Measurements from ENCODE around the gene EGR4. TPM values are rescaled to one million over a fixed set of nuclear protein-coding genes. Genes with fewer than 3 reads are reported as not detected.

The EGR4 gene
- total and polyA plus RNA-seq, 5 donors from 2014 or later, result 0.69 TPM; not detected in 4

DNA sequence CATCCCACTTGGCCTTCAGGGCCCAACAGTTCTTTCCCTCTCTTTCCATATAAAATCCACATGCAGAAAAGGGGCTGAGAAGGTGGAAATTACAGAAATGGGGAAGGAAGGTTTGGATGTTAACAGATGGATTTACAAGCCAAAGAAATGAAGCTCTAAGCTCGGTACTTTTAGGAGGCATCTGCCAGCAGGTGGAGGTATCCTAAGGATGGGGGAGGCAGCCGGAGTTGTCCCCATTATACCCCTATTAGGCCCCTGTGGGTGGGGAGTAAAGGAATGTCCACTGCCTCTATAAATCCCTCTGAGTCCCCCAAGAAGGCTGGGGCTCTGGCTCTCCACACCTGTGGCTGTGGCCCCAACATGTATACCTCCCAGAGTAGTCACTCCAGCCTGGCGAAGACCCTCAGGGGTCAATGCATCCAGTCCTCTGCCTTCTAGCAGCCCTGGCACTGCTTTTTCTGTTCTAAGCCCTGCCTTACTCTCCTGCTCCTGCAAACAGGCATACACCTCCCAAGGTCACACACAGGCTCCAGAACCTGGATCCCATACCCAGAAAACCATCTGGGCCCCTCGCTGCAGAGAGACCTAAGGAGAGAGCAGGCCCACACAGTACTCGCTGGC, 10.3 kb downstream of the EGR4 start:
- Mint-ChIP-seq H3K27ac (peak overlapping the region in 1 of 3 donors; percentile 86), H3K27me3 (peaks cover 11% of the 10 kb centered on the region), H3K36me3 (peaks cover 4% of the 10 kb centered on the region), H3K9me3 (no peaks in the 10 kb centered on the region), H3K4me3 (peak overlapping the region; percentile 84 to 93 (median 88)), H3K4me1 (peaks cover 0 to 31% (median 11%) of the 10 kb centered on the region in 4 donors)
- DNase-seq, result no peak
- Histone ChIP-seq H3K36me3 (ENCODE audit: control insufficient read depth, insufficient read depth, low read length) (no peaks in the 10 kb centered on the region), H3K9me3 (ENCODE audit: control insufficient read depth in 2 of 2, low read length in 2 of 2) (no peaks in the 10 kb centered on the region), H3K4me1 (ENCODE audit: control insufficient read depth, insufficient read depth, low read length, poor library complexity, severe bottlenecking) (peaks cover 18% of the 10 kb centered on the region), H3K27ac (ENCODE audit: insufficient read depth, low read length, poor library complexity, severe bottlenecking) (no peak overlapping the region), H3K27me3 (ENCODE audit: control insufficient read depth, insufficient read depth, low read length) (no peaks in the 10 kb centered on the region), H3K4me3 (ENCODE audit: low read depth, low read length) (no peak overlapping the region)
- ATAC-seq (ENCODE audit: low read depth in 2 of 2), result no peak

DNA sequence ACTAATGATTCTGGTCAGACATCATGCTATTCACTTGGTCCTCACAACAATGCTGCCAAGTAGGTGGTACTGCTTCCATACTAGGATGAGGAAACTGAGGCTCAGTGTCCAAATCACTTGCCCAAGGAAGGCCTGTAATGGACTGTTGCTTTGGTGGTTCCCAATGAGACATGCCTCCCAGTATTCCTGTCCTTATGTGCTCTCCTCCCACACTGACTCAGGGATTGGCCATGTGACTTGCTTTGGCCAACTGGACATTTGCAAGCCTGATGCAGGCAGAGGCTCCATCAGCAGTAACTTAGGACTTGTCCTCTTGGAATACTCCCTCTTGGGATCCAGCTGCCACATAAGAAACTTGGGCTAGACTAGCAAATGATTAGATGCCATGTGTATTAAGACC, 12.1 kb downstream of the EGR4 start:
- Mint-ChIP-seq H3K36me3 (peaks cover 9% of the 10 kb centered on the region), H3K9me3 (no peaks in the 10 kb centered on the region), H3K4me1 (peaks cover 0 to 31% (median 10%) of the 10 kb centered on the region in 4 donors), H3K4me3 (peak overlapping the region in 1 of 4 donors; percentile 84), H3K27me3 (peaks cover 5% of the 10 kb centered on the region), H3K27ac (no peak overlapping the region)
- no peak for DNase-seq
- H3K9me3 ChIP-seq (ENCODE audit: control insufficient read depth in 2 of 2, low read length in 2 of 2), result no peaks in the 10 kb centered on the region
- H3K4me1 ChIP-seq (ENCODE audit: control insufficient read depth, insufficient read depth, low read length, poor library complexity, severe bottlenecking), result peaks cover 18% of the 10 kb centered on the region
- ATAC-seq (ENCODE audit: low read depth in 2 of 2), result no peak
- H3K27me3 ChIP-seq (ENCODE audit: control insufficient read depth, insufficient read depth, low read length), result no peaks in the 10 kb centered on the region
- no peaks in the 10 kb centered on the region for H3K36me3 ChIP-seq (ENCODE audit: control insufficient read depth, insufficient read depth, low read length)
- H3K4me3 ChIP-seq (ENCODE audit: low read depth, low read length), result no peak overlapping the region
- H3K27ac ChIP-seq (ENCODE audit: insufficient read depth, low read length, poor library complexity, severe bottlenecking), result no peak overlapping the region

- peak overlapping the region in 1 of 4 donors; percentile 30 for H3K4me3 Mint-ChIP-seq
- no peak for ATAC-seq (ENCODE audit: low read depth in 2 of 2)
- Histone ChIP-seq H3K4me3 (ENCODE audit: low read depth, low read length) (no peak overlapping the region), H3K9me3 (ENCODE audit: control insufficient read depth in 2 of 2, low read length in 2 of 2) (no peaks in the 10 kb centered on the region), H3K27me3 (ENCODE audit: control insufficient read depth, insufficient read depth, low read length) (no peaks in the 10 kb centered on the region), H3K4me1 (ENCODE audit: control insufficient read depth, insufficient read depth, low read length, poor library complexity, severe bottlenecking) (peaks cover 15% of the 10 kb centered on the region), H3K36me3 (ENCODE audit: control insufficient read depth, insufficient read depth, low read length) (no peaks in the 10 kb centered on the region), H3K27ac (ENCODE audit: insufficient read depth, low read length, poor library complexity, severe bottlenecking) (no peak overlapping the region)
- H3K36me3 Mint-ChIP-seq, result peaks cover 9% of the 10 kb centered on the region
- no peaks in the 10 kb centered on the region for H3K9me3 Mint-ChIP-seq
- H3K27ac Mint-ChIP-seq, result no peak overlapping the region
- peaks cover 0 to 20% (median 3%) of the 10 kb centered on the region in 4 donors for H3K4me1 Mint-ChIP-seq
- H3K27me3 Mint-ChIP-seq, result peaks cover 5% of the 10 kb centered on the region
- no peak for DNase-seq
Observed at GRCh38 chr2:73279852-73280251, 13.5 kb downstream of the EGR4 start.

GRCh38 chr2:73272270-73272669, 21.1 kb downstream of the EGR4 start:
- DNase-seq (no peak), ATAC-seq (ENCODE audit: low read depth in 2 of 2) (no peak)
- no peaks in the 10 kb centered on the region for H3K27me3 ChIP-seq (ENCODE audit: control insufficient read depth, insufficient read depth, low read length)
- no peak overlapping the region for H3K4me3 ChIP-seq (ENCODE audit: low read depth, low read length)
- peaks cover 13% of the 10 kb centered on the region for H3K4me1 ChIP-seq (ENCODE audit: control insufficient read depth, insufficient read depth, low read length, poor library complexity, severe bottlenecking)
- no peaks in the 10 kb centered on the region for H3K9me3 ChIP-seq (ENCODE audit: control insufficient read depth in 2 of 2, low read length in 2 of 2)
- no peaks in the 10 kb centered on the region for H3K27me3 Mint-ChIP-seq
- no peaks in the 10 kb centered on the region for H3K9me3 Mint-ChIP-seq
- peaks cover 6% of the 10 kb centered on the region for H3K36me3 Mint-ChIP-seq
- H3K36me3 ChIP-seq (ENCODE audit: control insufficient read depth, insufficient read depth, low read length), result no peaks in the 10 kb centered on the region
- H3K27ac Mint-ChIP-seq, result no peak overlapping the region
- H3K4me1 Mint-ChIP-seq, result peaks cover 8 to 21% (median 12%) of the 10 kb centered on the region in 4 donors
- no peak overlapping the region for H3K4me3 Mint-ChIP-seq
- H3K27ac ChIP-seq (ENCODE audit: insufficient read depth, low read length, poor library complexity, severe bottlenecking), result no peak overlapping the region

DNA sequence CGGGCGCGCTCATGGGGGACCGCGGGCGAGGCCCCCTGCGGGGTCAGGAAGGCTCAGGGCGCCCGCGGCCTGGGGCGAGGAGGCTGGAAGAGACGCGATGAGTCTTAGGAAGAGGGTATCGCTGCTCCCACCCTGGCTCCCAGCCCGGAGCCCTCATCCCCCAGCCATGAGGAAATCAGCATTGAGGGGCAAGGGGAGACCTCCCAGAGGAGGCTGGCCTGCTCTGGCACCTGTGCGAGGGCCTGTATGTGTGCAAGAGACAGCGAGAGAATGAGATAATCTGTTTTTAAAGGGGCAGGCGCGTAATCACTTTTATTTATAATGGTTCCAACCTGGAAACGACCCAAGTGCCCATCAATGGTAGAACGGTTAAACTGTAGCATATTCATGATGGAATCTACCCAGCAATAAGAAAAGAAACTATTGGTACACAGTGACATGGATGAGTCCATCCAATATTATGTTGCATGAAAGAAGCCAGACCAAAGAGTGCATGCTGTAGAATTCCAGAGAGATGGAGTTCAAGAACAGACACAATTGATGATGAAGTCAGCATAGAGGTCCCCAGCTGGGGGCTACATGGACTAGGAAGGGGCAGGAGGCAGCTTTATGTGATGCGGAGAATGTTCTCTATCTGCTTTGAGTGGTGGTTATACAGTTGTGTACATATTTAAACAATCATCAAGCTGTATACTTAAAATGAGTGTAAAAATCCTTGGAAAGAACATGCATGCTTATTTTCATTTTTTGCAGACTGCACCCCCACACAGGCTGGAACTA, 23.5 kb downstream of the EGR4 start:
- H3K4me1 Mint-ChIP-seq, result peaks cover 8 to 29% (median 13%) of the 10 kb centered on the region in 4 donors
- Histone ChIP-seq H3K9me3 (ENCODE audit: control insufficient read depth in 2 of 2, low read length in 2 of 2) (no peaks in the 10 kb centered on the region), H3K36me3 (ENCODE audit: control insufficient read depth, insufficient read depth, low read length) (no peaks in the 10 kb centered on the region), H3K4me3 (ENCODE audit: low read depth, low read length) (peak overlapping the region; percentile 58), H3K4me1 (ENCODE audit: control insufficient read depth, insufficient read depth, low read length, poor library complexity, severe bottlenecking) (peaks cover 13% of the 10 kb centered on the region), H3K27ac (ENCODE audit: insufficient read depth, low read length, poor library complexity, severe bottlenecking) (peak overlapping the region; percentile 36), H3K27me3 (ENCODE audit: control insufficient read depth, insufficient read depth, low read length) (no peaks in the 10 kb centered on the region)
- H3K9me3 Mint-ChIP-seq, result no peaks in the 10 kb centered on the region
- peak overlapping the region; percentile 40 to 84 (median 71) for H3K4me3 Mint-ChIP-seq
- peak; percentile 5 to 9 for ATAC-seq (ENCODE audit: low read depth in 2 of 2)
- DNase-seq, result no peak
- peaks cover 6% of the 10 kb centered on the region for H3K36me3 Mint-ChIP-seq
- peak overlapping the region; percentile 61 to 90 (median 81) for H3K27ac Mint-ChIP-seq
- no peaks in the 10 kb centered on the region for H3K27me3 Mint-ChIP-seq

- Mint-ChIP-seq H3K27me3 (no peaks in the 10 kb centered on the region), H3K4me3 (peak overlapping the region in 3 of 4 donors; percentile 57 to 81 (median 74)), H3K9me3 (no peaks in the 10 kb centered on the region), H3K27ac (peak overlapping the region in 1 of 3 donors; percentile 61), H3K4me1 (peaks cover 8 to 29% (median 13%) of the 10 kb centered on the region in 4 donors), H3K36me3 (peaks cover 3% of the 10 kb centered on the region)
- DNase-seq (peak; percentile 69 to 89 (median 80)), ATAC-seq (ENCODE audit: low read depth in 2 of 2) (peak; percentile 92 to 94)
- Histone ChIP-seq H3K4me1 (ENCODE audit: control insufficient read depth, insufficient read depth, low read length, poor library complexity, severe bottlenecking) (peaks cover 13% of the 10 kb centered on the region), H3K4me3 (ENCODE audit: low read depth, low read length) (peak overlapping the region; percentile 58), H3K27ac (ENCODE audit: insufficient read depth, low read length, poor library complexity, severe bottlenecking) (no peak overlapping the region), H3K36me3 (ENCODE audit: control insufficient read depth, insufficient read depth, low read length) (peaks cover under 1% of the 10 kb centered on the region), H3K27me3 (ENCODE audit: control insufficient read depth, insufficient read depth, low read length) (no peaks in the 10 kb centered on the region), H3K9me3 (ENCODE audit: control insufficient read depth in 2 of 2, low read length in 2 of 2) (no peaks in the 10 kb centered on the region)
Observed at GRCh38 chr2:73268830-73269685, 24.3 kb downstream of the EGR4 start.

DNA sequence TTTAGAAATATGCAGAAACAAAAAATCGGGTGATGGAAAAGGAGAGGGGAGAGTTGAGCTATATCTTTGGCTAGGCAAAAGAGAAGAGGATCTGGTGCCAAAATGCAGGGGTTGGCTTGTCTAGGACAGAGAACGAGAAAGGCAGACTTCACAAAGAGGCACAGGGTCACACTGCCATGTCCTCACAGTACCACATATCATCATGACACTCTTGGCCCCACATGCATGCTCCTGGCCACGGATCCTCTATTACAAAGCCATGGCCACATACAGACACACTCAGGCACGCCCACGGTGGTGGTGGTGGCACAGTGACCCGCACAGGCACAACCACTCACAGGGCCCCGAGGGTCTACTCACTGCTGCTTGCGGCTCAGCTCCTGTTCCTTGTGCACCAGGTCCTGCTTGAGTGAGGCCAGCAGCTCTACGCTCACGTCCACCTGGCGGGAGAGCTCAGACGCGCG, 24.9 kb downstream of the EGR4 start:
- H3K4me1 Mint-ChIP-seq, result peaks cover 8 to 31% (median 13%) of the 10 kb centered on the region in 4 donors
- peak overlapping the region; percentile 1 to 78 (median 66) for H3K27ac Mint-ChIP-seq
- DNase-seq (no peak), ATAC-seq (ENCODE audit: low read depth in 2 of 2) (no peak)
- H3K4me3 ChIP-seq (ENCODE audit: low read depth, low read length), result peak overlapping the region; percentile 24
- no peaks in the 10 kb centered on the region for H3K27me3 ChIP-seq (ENCODE audit: control insufficient read depth, insufficient read depth, low read length)
- no peaks in the 10 kb centered on the region for H3K9me3 Mint-ChIP-seq
- peaks cover 5% of the 10 kb centered on the region for H3K36me3 ChIP-seq (ENCODE audit: control insufficient read depth, insufficient read depth, low read length)
- H3K36me3 Mint-ChIP-seq, result peaks cover 3% of the 10 kb centered on the region
- H3K27me3 Mint-ChIP-seq, result no peaks in the 10 kb centered on the region
- peak overlapping the region; percentile 57 to 81 (median 72) for H3K4me3 Mint-ChIP-seq
- no peak overlapping the region for H3K27ac ChIP-seq (ENCODE audit: insufficient read depth, low read length, poor library complexity, severe bottlenecking)
- H3K4me1 ChIP-seq (ENCODE audit: control insufficient read depth, insufficient read depth, low read length, poor library complexity, severe bottlenecking), result peaks cover 13% of the 10 kb centered on the region
- no peaks in the 10 kb centered on the region for H3K9me3 ChIP-seq (ENCODE audit: control insufficient read depth in 2 of 2, low read length in 2 of 2)
